Sigmoid colon (tissue), 4 donors: ENCODE data around the gene THBD.

Experiments
- CTCF ChIP-seq, 4 experiments: fragments of 450-650 bp in 3 of 4; fragments of 200-600 bp in 1 of 4; IDR thresholded peaks; one replicate each; pipeline ENCODE4 v1.5.1; 2016 to 2019; ENCODE audit warnings: antibody characterized with exemption in 4 of 4, mild to moderate bottlenecking in 3 of 4, moderate library complexity in 2 of 4
- EP300 ChIP-seq, 4 donors: sonication (generic); formaldehyde crosslinking; IDR thresholded peaks; one replicate each; pipeline ENCODE4 v1.6.1; 2017; ENCODE audit warnings: antibody characterized with exemption in 4 of 4
- POLR2A ChIP-seq, 2 donors: fragments of 450-650 bp; IDR thresholded peaks; one replicate each; pipeline ENCODE4 v1.6.1; 2016; ENCODE audit warnings: antibody characterized with exemption in 2 of 2, mild to moderate bottlenecking in 2 of 2, moderate library complexity in 2 of 2

GRCh38 chr20:23021951-23022350 lies 27.5 kb downstream of the THBD start:
- TF ChIP-seq CTCF (IDR thresholded peaks at IDR 0.05): no peak
- no peak for TF ChIP-seq POLR2A (IDR thresholded peaks at IDR 0.05)
- TF ChIP-seq EP300 (IDR thresholded peaks at IDR 0.05): no peak
